CD14-positive monocyte (primary cell): Measurements from ENCODE around the gene NLK. TPM values are rescaled to one million over a fixed set of nuclear protein-coding genes. Genes with fewer than 3 reads are reported as not detected.
"Not testable (repeated sequence)": the region's sequence is repeated elsewhere in the genome, so short reads cannot be mapped to it uniquely, and the experiment has no call there.

ENCODE experiments used
- DNase-seq, 3 donors: peaks; one replicate each; pipeline ENCODE4 v3.0.0-alpha.2; 2011 to 2022
- H2AFZ ChIP-seq: 2 replicates; pipeline ENCODE4 v1.6.0; 2012; ENCODE audit warnings: mild to moderate bottlenecking, low read depth, low read length, inconsistent platforms; ENCODE audit not compliant: insufficient read depth, poor library complexity, severe bottlenecking
- H3K27ac ChIP-seq, 2 donors: 1 replicate in 1 of 2; 2 replicates in 1 of 2; pipeline ENCODE4 v1.5.1; 2012 to 2013; ENCODE audit warnings: low read length in 2 of 2, control low read depth in 1 of 2, inconsistent platforms in 1 of 2, low read depth in 1 of 2, mild to moderate bottlenecking in 1 of 2
- H3K27me3 ChIP-seq, 2 donors: one replicate each; pipeline versions ENCODE4 v1.6.0 to v1.6.1; 2011 to 2013; ENCODE audit warnings: low read length in 2 of 2; ENCODE audit not compliant: control insufficient read depth in 2 of 2, insufficient read depth in 2 of 2
- H3K36me3 ChIP-seq, 2 donors: replicated peaks in 1 of 2; 1 replicate in 1 of 2; 2 replicates in 1 of 2; pipeline versions ENCODE4 v1.5.1 to v1.6.1; 2012 to 2013; ENCODE audit warnings: low read length in 2 of 2, control low read depth in 1 of 2, inconsistent platforms in 1 of 2, mild to moderate bottlenecking in 1 of 2; ENCODE audit not compliant: insufficient read depth in 2 of 2, control insufficient read depth in 1 of 2
- H3K4me1 ChIP-seq, 2 donors: 1 replicate in 1 of 2; 2 replicates in 1 of 2; pipeline versions ENCODE4 v1.5.1 to v1.6.1; 2012 to 2013; ENCODE audit warnings: low read length in 2 of 2, control low read depth in 1 of 2, inconsistent platforms in 1 of 2, mild to moderate bottlenecking in 1 of 2, moderate library complexity in 1 of 2; ENCODE audit not compliant: insufficient read depth in 2 of 2, control insufficient read depth in 1 of 2
- H3K4me2 ChIP-seq: replicated peaks from 2 replicates; pipeline ENCODE3; 2012; ENCODE audit warnings: low read length, moderate library complexity, mild to moderate bottlenecking; ENCODE audit not compliant: poor library complexity, severe bottlenecking; ENCODE audit errors: extremely low read depth
- H3K4me3 ChIP-seq, 3 experiments: fragments of 200-600 bp in 1 of 3; sonication (generic) in 1 of 3; replicated peaks in 1 of 3; 1 replicate in 2 of 3; 2 replicates in 1 of 3; pipeline ENCODE4 v1.5.1; 2011 to 2013; ENCODE audit warnings: low read length in 3 of 3, mild to moderate bottlenecking in 3 of 3, control low read depth in 2 of 3, low read depth in 2 of 3, inconsistent platforms in 1 of 3, moderate library complexity in 1 of 3
- H3K79me2 ChIP-seq: 2 replicates; pipeline ENCODE4 v1.6.0; 2012; ENCODE audit warnings: mild to moderate bottlenecking, control low read depth, inconsistent platforms, low read length, moderate library complexity; ENCODE audit not compliant: insufficient read depth
- H3K9ac ChIP-seq: 2 replicates; pipeline ENCODE4 v1.6.0; 2017; ENCODE audit warnings: low read length, mild to moderate bottlenecking; ENCODE audit not compliant: insufficient read depth, poor library complexity, severe bottlenecking
- H3K9me3 ChIP-seq, 2 donors: replicated peaks in 1 of 2; 1 replicate in 1 of 2; 2 replicates in 1 of 2; pipeline versions ENCODE4 v1.5.1 to v1.6.1; 2012 to 2013; ENCODE audit warnings: low read length in 2 of 2, control low read depth in 1 of 2; ENCODE audit not compliant: control insufficient read depth in 1 of 2, insufficient read depth in 1 of 2
- H4K20me1 ChIP-seq: 2 replicates; pipeline ENCODE4 v1.6.0; 2012; ENCODE audit warnings: mild to moderate bottlenecking, low read length, control low read depth, moderate library complexity; ENCODE audit not compliant: insufficient read depth
- H3K27ac Mint-ChIP-seq, 7 donors: one replicate each; pipeline ENCODE4 v1.8.0; 2020; ENCODE audit warnings: mild to moderate bottlenecking in 7 of 7, mixed read lengths in 7 of 7, moderate library complexity in 6 of 7, inconsistent platforms in 2 of 7
- H3K27me3 Mint-ChIP-seq, 3 donors: one replicate each; pipeline ENCODE4 v1.8.0; 2021 to 2022; ENCODE audit warnings: low read depth in 3 of 3, mild to moderate bottlenecking in 3 of 3, mixed read lengths in 3 of 3, moderate library complexity in 3 of 3, inconsistent platforms in 1 of 3
- H3K36me3 Mint-ChIP-seq, 2 donors: one replicate each; pipeline ENCODE4 v1.8.0; 2020; ENCODE audit warnings: mixed read lengths in 2 of 2, inconsistent platforms in 1 of 2, mild to moderate bottlenecking in 1 of 2
- H3K4me1 Mint-ChIP-seq: one replicate; pipeline ENCODE4 v1.8.0; 2020; ENCODE audit warnings: mild to moderate bottlenecking, mixed read lengths
- H3K4me3 Mint-ChIP-seq, 2 donors: one replicate each; pipeline ENCODE4 v1.8.0; 2020; ENCODE audit warnings: mild to moderate bottlenecking in 2 of 2, mixed read lengths in 2 of 2, moderate library complexity in 1 of 2
- H3K9me3 Mint-ChIP-seq, 7 donors: one replicate each; pipeline ENCODE4 v1.8.0; 2020 to 2022; ENCODE audit warnings: mixed read lengths in 7 of 7, mild to moderate bottlenecking in 6 of 7, moderate library complexity in 6 of 7, inconsistent platforms in 2 of 7
- WGBS: methylation state at CpG from one replicate; pipeline ENCODE4 v1.1.5; 2013; ENCODE audit warnings: missing lambda C conversion rate; ENCODE audit not compliant: insufficient coverage; 5-methylcytosine and 5-hydroxymethylcytosine counted together
- intact Hi-C, 2 donors: fragments of 100-400 bp; cut with micrococcal nuclease; formaldehyde crosslinking; loops; one replicate each; pipeline versions ENCODE4 v1.15.0 to v1.15.1; 2023
- polyA plus RNA-seq, 3 donors: library from polyadenylated mRNA; depleted of rRNA in 1 of 3; unstranded in 2 of 3; stranded (reverse) in 1 of 3; fragments of 300-500 nt in 2 of 3; fragments of >200 nt in 1 of 3; fragmentation: Illumina TruSeq in 2 of 3; gene quantifications; 1 replicate in 2 of 3; 2 replicates in 1 of 3; pipeline ENCODE4 v1.2.3, GENCODE V29; 2012 to 2021
- TF ChIP-seq, protein P1 (sequence below): fragments of 200-600 bp; IDR thresholded peaks from one replicate; pipeline ENCODE4 v1.8.0; 2022; ENCODE audit warnings: antibody characterized with exemption, mild to moderate bottlenecking

NLK gene
- polyA plus RNA-seq, 3 donors: 1.7 to 6.5 (median 2.0) TPM

GRCh38 chr17:28074010-28074409 is 31.5 kb downstream of the NLK start:
- no peaks in the 10 kb centered on the region for H3K27me3 Mint-ChIP-seq
- intact Hi-C loops: no loop called here

GRCh38 chr17:28076144-28076543 is 33.7 kb downstream of the NLK start:
- no peaks in the 10 kb centered on the region for H3K27me3 ChIP-seq
- H4K20me1 ChIP-seq: peaks cover 20% of the 10 kb centered on the region
- Mint-ChIP-seq H3K4me3 (no peak overlapping the region), H3K36me3 (peaks cover 12 to 15% of the 10 kb centered on the region in 2 donors), H3K4me1 (peaks cover 49% of the 10 kb centered on the region), H3K9me3 (peaks cover 0 to 7% (median 4%) of the 10 kb centered on the region in 7 donors), H3K27me3 (no peaks in the 10 kb centered on the region), H3K27ac (no peak overlapping the region)
- H3K4me1 ChIP-seq: peaks cover 9 to 32% of the 10 kb centered on the region in 2 donors
- no CpG with 5 or more reads among the region's 1 CpG for WGBS
- DNase-seq: no peak
- H3K4me3 ChIP-seq: no peak overlapping the region
- no peak overlapping the region for H2AFZ ChIP-seq
- no peak overlapping the region for H3K9ac ChIP-seq
- H3K4me2 ChIP-seq: no peak overlapping the region
- intact Hi-C loops: no loop called here
- H3K9me3 ChIP-seq: no peaks in the 10 kb centered on the region
- H3K79me2 ChIP-seq: peaks cover 54% of the 10 kb centered on the region
- no peaks in the 10 kb centered on the region for H3K36me3 ChIP-seq
- TF ChIP-seq, protein P1, sequence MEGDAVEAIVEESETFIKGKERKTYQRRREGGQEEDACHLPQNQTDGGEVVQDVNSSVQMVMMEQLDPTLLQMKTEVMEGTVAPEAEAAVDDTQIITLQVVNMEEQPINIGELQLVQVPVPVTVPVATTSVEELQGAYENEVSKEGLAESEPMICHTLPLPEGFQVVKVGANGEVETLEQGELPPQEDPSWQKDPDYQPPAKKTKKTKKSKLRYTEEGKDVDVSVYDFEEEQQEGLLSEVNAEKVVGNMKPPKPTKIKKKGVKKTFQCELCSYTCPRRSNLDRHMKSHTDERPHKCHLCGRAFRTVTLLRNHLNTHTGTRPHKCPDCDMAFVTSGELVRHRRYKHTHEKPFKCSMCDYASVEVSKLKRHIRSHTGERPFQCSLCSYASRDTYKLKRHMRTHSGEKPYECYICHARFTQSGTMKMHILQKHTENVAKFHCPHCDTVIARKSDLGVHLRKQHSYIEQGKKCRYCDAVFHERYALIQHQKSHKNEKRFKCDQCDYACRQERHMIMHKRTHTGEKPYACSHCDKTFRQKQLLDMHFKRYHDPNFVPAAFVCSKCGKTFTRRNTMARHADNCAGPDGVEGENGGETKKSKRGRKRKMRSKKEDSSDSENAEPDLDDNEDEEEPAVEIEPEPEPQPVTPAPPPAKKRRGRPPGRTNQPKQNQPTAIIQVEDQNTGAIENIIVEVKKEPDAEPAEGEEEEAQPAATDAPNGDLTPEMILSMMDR: no peak
- no peak overlapping the region for H3K27ac ChIP-seq

More at GRCh38 chr17:28074010-28074409, 31.5 kb downstream of the NLK start:
- H3K36me3 ChIP-seq: no peaks in the 10 kb centered on the region
- H4K20me1 ChIP-seq: peaks cover 13% of the 10 kb centered on the region
- Mint-ChIP-seq H3K36me3 (peaks cover 8 to 16% of the 10 kb centered on the region in 2 donors), H3K27ac (no peak overlapping the region), H3K4me1 (peaks cover 30% of the 10 kb centered on the region), H3K4me3 (no peak overlapping the region), H3K9me3 (peaks cover 0 to 11% (median 5%) of the 10 kb centered on the region in 7 donors)
- H3K9ac ChIP-seq: no peak overlapping the region
- no peak overlapping the region for H2AFZ ChIP-seq
- no peak overlapping the region for H3K27ac ChIP-seq
- peaks cover 9 to 20% of the 10 kb centered on the region in 2 donors for H3K4me1 ChIP-seq
- no peak overlapping the region for H3K4me2 ChIP-seq
- peaks cover 52% of the 10 kb centered on the region for H3K79me2 ChIP-seq
- H3K4me3 ChIP-seq: no peak overlapping the region
- no peaks in the 10 kb centered on the region for H3K27me3 ChIP-seq
- TF ChIP-seq, protein P1: no peak
- WGBS: no CpG with 5 or more reads among the region's 3 CpGs
- H3K9me3 ChIP-seq: no peaks in the 10 kb centered on the region
- no peak for DNase-seq

DNA sequence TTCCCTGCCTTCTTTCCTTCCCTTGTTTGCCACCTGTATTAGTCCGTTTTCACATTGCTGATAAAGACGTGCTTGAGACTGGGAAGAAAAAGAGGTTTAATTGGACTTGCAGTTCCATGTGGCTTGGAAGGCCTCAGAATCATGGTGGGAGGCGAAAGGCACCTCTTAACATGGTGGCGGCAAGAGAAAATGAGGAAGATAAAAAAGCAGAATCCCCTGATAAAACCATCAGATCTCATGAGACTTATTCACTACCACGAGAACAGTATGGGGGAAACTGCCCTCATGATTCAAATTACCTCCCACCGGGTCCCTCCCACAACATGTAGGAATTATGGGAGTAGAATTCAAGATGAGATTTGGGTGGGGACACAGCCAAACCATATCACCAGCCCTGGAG is 34.7 kb downstream of the NLK start:
- H3K9me3 ChIP-seq, H3K4me3 ChIP-seq, H3K9ac ChIP-seq, H2AFZ ChIP-seq, H3K4me2 ChIP-seq, intact Hi-C loops, H3K9me3 Mint-ChIP-seq, H3K27me3 ChIP-seq, H3K36me3 ChIP-seq, H3K27me3 Mint-ChIP-seq, H3K4me3 Mint-ChIP-seq, DNase-seq, H3K27ac ChIP-seq: not testable (repeated sequence)
- Histone ChIP-seq H4K20me1 (peaks cover 26% of the 10 kb centered on the region), H3K4me1 (peaks cover 9 to 32% of the 10 kb centered on the region in 2 donors), H3K79me2 (peaks cover 51% of the 10 kb centered on the region)
- no CpG with 5 or more reads among the region's 6 CpGs for WGBS
- peaks cover 5 to 12% of the 10 kb centered on the region in 2 donors for H3K36me3 Mint-ChIP-seq
- H3K4me1 Mint-ChIP-seq: peaks cover 48% of the 10 kb centered on the region
- H3K27ac Mint-ChIP-seq: peak overlapping the region in 2 of 7 donors; percentile 26 to 70
